Measurements from ENCODE around the gene CA10.

The CA10 gene

GRCh38 chr17:51670899-51671298, 487.6 kb downstream of the CA10 start:
- H3K36me3 Mint-ChIP-seq (ENCODE audit: low read depth), result peaks cover 4% of the 10 kb centered on the region
- H3K4me3 Mint-ChIP-seq, result no peak overlapping the region
- H3K27ac Mint-ChIP-seq, result peak overlapping the region in 1 of 3 experiments; percentile 17
- H3K9me3 Mint-ChIP-seq, result peaks cover 9% of the 10 kb centered on the region
- H3K4me1 Mint-ChIP-seq, result peaks cover 42% of the 10 kb centered on the region
- peaks cover 7% of the 10 kb centered on the region for H3K27me3 Mint-ChIP-seq (ENCODE audit: low read depth)
- TF ChIP-seq CTCF (IDR thresholded peaks at IDR 0.05; ENCODE audit: unreplicated experiment in 3 of 3), result no peak

GRCh38 chr17:51668963-51669246, 489.6 kb downstream of the CA10 start:
- Mint-ChIP-seq H3K4me3 (no peak overlapping the region), H3K36me3 (ENCODE audit: low read depth) (peaks cover 4% of the 10 kb centered on the region), H3K27ac (no peak overlapping the region), H3K27me3 (ENCODE audit: low read depth) (peaks cover 15% of the 10 kb centered on the region), H3K4me1 (peaks cover 35% of the 10 kb centered on the region), H3K9me3 (peaks cover 9% of the 10 kb centered on the region)
- TF ChIP-seq CTCF (IDR thresholded peaks at IDR 0.05; ENCODE audit: unreplicated experiment in 3 of 3), result no peak

GRCh38 chr17:51668155-51668962, 490.2 kb downstream of the CA10 start:
- no peak for TF ChIP-seq CTCF (IDR thresholded peaks at IDR 0.05; ENCODE audit: unreplicated experiment in 3 of 3)
- Mint-ChIP-seq H3K27me3 (ENCODE audit: low read depth) (peaks cover 15% of the 10 kb centered on the region), H3K9me3 (peaks cover 9% of the 10 kb centered on the region), H3K4me1 (peaks cover 32% of the 10 kb centered on the region), H3K27ac (peak overlapping the region in 2 of 3 experiments; percentile 21 to 62), H3K36me3 (ENCODE audit: low read depth) (peaks cover 4% of the 10 kb centered on the region), H3K4me3 (no peak overlapping the region)

- peak overlapping the region in 2 of 3 experiments; percentile 21 to 62 for H3K27ac Mint-ChIP-seq
- H3K27me3 Mint-ChIP-seq (ENCODE audit: low read depth), result peaks cover 15% of the 10 kb centered on the region
- TF ChIP-seq CTCF (IDR thresholded peaks at IDR 0.05; ENCODE audit: unreplicated experiment in 3 of 3), result no peak
- peaks cover 36% of the 10 kb centered on the region for H3K4me1 Mint-ChIP-seq
- no peak overlapping the region for H3K4me3 Mint-ChIP-seq
- peaks cover 9% of the 10 kb centered on the region for H3K9me3 Mint-ChIP-seq
- peaks cover 4% of the 10 kb centered on the region for H3K36me3 Mint-ChIP-seq (ENCODE audit: low read depth)
These were observed 490.8 kb downstream of the CA10 start for GRCh38 chr17:51667706-51668083.

- peak overlapping the region in 2 of 3 experiments; percentile 61 to 62 for H3K27ac Mint-ChIP-seq
- peaks cover 15% of the 10 kb centered on the region for H3K27me3 Mint-ChIP-seq (ENCODE audit: low read depth)
- H3K36me3 Mint-ChIP-seq (ENCODE audit: low read depth), result peaks cover 4% of the 10 kb centered on the region
- H3K9me3 Mint-ChIP-seq, result peaks cover 9% of the 10 kb centered on the region
- TF ChIP-seq CTCF (IDR thresholded peaks at IDR 0.05; ENCODE audit: unreplicated experiment in 3 of 3), result no peak
- peaks cover 40% of the 10 kb centered on the region for H3K4me1 Mint-ChIP-seq
- H3K4me3 Mint-ChIP-seq, result no peak overlapping the region
These were observed 491.4 kb downstream of the CA10 start for GRCh38 chr17:51666971-51667705.
